WI38 (cell line): ENCODE data around the gene TIGD3.

ENCODE experiments used
- H3K4me3 ChIP-seq: 2 replicates; pipeline ENCODE4 v1.5.1; 2011; ENCODE audit warnings: low read depth, mild to moderate bottlenecking, control low read depth, low read length
- TF ChIP-seq, protein P1 (sequence below): IDR thresholded peaks from 2 replicates; pipeline ENCODE4 v1.5.1; 2012; ENCODE audit warnings: low read depth, mild to moderate bottlenecking, control low read depth, low read length

Gene TIGD3

DNA sequence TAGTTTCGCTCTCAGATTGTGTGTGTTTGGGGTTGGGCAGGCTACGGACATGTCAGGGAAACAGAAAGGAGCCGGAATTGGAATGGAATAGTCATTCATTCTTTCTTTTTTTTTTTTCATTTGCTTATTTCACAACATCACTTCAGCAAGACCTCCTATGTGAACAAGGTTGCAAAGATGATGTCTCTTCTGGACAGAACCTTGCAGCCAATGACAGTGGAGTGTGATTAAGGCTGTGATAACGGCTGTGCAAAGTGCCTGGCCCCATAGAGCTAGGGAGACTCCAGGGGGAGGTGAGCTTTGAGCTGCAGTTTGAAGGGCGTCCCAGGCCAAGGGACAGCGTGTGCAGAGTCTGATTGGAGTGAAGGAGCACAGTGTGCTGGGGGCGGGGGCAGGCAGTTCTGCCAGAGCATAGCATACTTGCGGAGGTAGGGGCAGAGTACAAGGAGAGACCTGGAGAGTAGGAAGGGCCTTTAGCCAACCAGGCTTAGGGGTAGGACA is 3.4 kb downstream of the TIGD3 start:
- TF ChIP-seq, protein P1, sequence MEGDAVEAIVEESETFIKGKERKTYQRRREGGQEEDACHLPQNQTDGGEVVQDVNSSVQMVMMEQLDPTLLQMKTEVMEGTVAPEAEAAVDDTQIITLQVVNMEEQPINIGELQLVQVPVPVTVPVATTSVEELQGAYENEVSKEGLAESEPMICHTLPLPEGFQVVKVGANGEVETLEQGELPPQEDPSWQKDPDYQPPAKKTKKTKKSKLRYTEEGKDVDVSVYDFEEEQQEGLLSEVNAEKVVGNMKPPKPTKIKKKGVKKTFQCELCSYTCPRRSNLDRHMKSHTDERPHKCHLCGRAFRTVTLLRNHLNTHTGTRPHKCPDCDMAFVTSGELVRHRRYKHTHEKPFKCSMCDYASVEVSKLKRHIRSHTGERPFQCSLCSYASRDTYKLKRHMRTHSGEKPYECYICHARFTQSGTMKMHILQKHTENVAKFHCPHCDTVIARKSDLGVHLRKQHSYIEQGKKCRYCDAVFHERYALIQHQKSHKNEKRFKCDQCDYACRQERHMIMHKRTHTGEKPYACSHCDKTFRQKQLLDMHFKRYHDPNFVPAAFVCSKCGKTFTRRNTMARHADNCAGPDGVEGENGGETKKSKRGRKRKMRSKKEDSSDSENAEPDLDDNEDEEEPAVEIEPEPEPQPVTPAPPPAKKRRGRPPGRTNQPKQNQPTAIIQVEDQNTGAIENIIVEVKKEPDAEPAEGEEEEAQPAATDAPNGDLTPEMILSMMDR = no peak
- H3K4me3 ChIP-seq = no peak overlapping the region

DNA sequence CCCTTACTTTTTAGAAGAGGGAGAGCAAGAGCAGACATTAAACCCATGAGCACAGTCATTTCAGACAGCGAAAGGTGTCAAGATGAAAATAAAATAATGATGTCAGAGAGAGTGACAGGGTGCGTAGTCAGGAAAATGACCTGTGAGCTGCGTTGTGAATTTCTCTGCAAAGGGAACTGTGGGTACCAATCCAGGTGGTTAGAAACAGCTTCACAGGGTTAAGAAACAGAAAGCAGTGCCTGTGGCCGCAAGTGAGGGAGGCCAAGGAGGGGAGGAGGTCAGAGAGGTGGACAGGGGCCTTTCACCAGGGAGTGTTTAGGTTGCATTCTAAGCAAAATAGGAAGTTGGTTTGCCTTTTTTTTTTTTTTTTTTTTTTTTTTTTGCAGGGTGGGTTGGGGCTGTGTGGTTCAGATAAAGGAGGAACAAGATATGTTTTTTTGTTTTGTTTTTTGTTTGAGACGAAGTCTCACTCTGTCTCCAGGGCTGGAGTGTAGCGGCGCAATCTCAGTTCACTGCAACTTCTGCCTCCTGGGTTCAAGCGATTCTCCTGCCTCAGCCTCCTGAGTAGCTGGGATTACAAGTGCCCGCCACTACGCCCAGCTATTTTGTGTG is 7.9 kb downstream of the TIGD3 start:
- TF ChIP-seq, protein P1 = no peak
- H3K4me3 ChIP-seq = no peak overlapping the region

DNA sequence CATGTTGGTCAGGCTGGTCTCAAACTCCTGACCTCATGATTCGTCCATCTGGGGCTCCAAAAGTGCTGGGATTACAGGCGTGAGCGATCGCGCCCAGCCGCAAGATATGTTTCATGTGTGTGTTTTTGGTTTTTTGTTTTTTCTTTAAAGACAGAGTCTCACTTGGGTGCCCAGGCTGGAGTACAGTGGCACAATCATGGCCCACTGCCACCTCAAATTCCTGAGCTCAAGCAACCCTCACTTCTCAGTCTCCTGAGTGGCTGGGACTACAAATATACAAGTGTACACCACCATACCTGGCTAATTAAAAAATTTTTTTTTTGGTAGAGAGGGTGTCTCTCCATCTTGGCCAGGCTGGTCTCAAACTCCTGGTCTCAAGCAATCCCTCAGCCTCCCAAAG is 8.4 kb downstream of the TIGD3 start:
- no peak overlapping the region for H3K4me3 ChIP-seq
- TF ChIP-seq, protein P1 = no peak

DNA sequence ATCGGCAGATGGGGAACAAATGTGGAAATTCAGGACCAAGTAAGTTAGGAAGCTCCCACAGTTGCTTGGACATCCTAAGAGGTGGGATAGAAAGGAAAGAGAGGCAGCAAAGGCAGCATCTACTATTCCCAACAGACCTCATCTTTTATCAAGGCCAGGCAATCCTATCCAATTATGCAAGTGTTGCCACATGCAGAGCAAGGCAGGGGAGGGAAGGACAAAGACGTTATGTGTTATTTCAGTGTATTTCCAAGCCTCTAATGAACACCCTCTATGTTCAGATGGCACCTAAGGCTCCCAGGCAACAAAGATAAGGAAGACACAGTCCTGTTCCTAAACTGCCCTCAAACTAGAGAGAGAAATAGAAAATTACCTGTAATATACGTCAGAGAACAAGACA is 9.2 kb downstream of the TIGD3 start:
- TF ChIP-seq, protein P1 = no peak
- no peak overlapping the region for H3K4me3 ChIP-seq

DNA sequence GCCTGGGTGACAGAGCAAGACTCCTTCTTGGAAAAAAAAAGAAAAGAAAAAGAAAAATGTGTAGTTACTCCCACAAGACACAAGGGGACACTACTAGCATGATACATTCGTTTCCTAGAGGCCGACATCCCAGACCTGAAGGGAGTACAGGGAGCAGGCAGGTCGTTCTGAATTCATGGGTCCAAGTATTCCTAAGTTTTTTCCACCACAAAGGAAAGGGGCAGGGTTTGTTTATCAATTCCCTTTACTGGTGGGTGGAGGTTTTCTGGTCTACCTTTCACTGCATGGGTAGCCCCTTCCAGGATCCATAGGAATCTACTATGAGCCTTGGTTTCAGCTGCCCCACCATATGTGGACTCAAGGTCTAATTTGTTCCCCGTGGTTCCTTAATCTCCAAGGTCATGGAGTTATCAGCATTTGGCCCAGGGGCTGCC is 11.8 kb downstream of the TIGD3 start:
- H3K4me3 ChIP-seq = no peak overlapping the region
- TF ChIP-seq, protein P1 = peak; percentile 68

DNA sequence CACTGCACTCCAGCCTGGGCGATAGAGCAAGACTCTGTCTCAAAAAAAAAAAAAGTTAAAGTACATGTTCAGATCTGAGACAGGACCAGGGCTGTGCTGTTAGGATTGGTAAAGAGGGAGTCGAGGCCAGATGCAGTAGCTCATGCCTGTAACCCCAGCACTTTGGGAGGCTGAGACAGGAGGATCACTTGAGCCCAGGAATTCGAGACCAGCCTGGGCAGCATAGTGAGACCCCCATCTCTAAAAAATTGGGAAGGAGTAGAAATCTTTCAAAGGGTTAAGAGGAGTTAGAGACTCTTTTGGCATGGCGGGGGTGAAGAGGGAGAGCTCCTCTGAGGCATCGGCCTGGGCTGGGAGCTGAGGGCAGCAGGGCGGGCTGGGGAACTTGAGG is 16.1 kb downstream of the TIGD3 start:
- H3K4me3 ChIP-seq = no peak overlapping the region
- TF ChIP-seq, protein P1 = no peak

DNA sequence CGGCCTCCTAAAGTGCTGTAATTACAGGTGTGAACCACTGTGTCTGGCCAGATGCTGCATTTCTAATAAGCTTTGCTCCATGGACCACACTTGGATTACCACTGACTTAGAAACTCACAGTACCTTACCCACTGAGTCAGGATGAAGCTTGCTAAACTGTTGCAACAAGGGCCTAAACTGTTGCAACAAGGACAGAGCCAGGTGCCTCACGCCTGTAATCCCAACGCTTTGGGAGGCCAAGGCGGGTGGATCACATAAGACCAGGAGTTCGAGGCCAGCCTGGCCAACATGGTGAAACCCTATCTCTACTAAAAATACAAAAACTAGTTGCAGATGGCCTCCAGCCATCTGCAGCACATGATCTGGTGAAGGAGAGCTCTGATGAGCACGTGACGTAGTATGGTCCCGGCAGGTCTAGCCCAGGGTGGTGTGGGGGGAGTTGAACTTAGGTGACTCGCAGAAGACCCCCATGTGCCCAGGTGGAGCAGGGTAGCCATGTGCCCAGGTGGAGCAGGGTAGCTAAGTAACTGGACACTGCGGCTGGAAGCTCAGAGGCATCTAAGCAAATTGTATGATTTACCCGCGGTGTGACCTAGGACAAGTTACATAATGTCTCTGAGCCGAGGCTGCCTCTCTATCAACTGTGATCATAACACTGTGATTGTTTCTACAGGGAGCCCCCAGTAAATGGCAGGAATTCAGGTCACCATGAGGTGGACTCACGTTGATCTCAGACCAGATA is 19.5 kb downstream of the TIGD3 start:
- no peak overlapping the region for H3K4me3 ChIP-seq
- TF ChIP-seq, protein P1 = no peak
